ENCODE measurements around the gene RUNX3. TPM values are rescaled to one million over a fixed set of nuclear protein-coding genes. Genes with fewer than 3 reads are reported as not detected.

The RUNX3 gene
- polyA plus RNA-seq, 3 donors = 4.4 to 27.9 (median 6.7) TPM

DNA sequence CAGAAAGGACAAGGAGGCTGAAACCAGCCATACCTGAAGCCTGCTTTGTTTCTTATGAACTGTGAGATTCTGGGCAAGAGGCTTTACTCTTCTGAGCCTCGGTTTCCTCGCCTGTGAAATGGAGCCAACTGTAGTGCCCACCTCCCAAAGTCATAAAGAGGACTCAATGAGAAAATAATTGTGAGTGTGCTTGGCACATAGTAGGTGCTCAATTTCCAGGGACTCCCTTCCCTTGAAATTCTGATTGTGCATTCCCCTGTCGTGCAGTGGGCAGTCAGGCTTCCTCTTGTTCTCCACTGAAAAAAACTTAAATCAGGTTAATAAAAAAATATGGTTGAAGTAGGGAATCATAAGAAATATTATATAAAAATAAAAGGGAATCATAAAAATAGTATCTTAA lies 37.5 kb upstream of the RUNX3 start:
- Mint-ChIP-seq H3K9me3 (peaks cover 0 to 2% (median 0%) of the 10 kb centered on the region in 7 donors), H3K4me1 (peaks cover 41% of the 10 kb centered on the region), H3K27ac (peak overlapping the region in 1 of 7 donors; percentile 81), H3K4me3 (no peak overlapping the region), H3K36me3 (peaks cover 2% of the 10 kb centered on the region in 2 donors), H3K27me3 (ENCODE audit: low read depth in 3 of 3) (peaks cover 14 to 18% (median 16%) of the 10 kb centered on the region in 3 donors)
- Histone ChIP-seq H3K9ac (ENCODE audit: insufficient read depth, low read length, poor library complexity, severe bottlenecking) (no peak overlapping the region), H4K20me1 (ENCODE audit: insufficient read depth, low read length) (no peaks in the 10 kb centered on the region), H3K27me3 (ENCODE audit: control insufficient read depth in 2 of 2, insufficient read depth in 2 of 2, low read length in 2 of 2) (no peaks in the 10 kb centered on the region), H3K79me2 (ENCODE audit: insufficient read depth, low read length) (no peaks in the 10 kb centered on the region), H3K27ac (ENCODE audit: low read depth in 1 of 2, low read length in 2 of 2) (no peak overlapping the region), H3K4me3 (replicated peaks in 1 of 3; ENCODE audit: low read depth in 2 of 3, low read length in 3 of 3) (no peak overlapping the region), H3K36me3 (replicated peaks in 1 of 2; ENCODE audit: control insufficient read depth in 1 of 2, insufficient read depth in 2 of 2, low read length in 2 of 2) (no peaks in the 10 kb centered on the region), H2AFZ (ENCODE audit: insufficient read depth, low read depth, low read length, poor library complexity, severe bottlenecking) (no peak overlapping the region), H3K4me1 (ENCODE audit: control insufficient read depth in 1 of 2, insufficient read depth in 2 of 2, low read length in 2 of 2) (peaks cover 43 to 47% of the 10 kb centered on the region in 2 donors), H3K9me3 (replicated peaks in 1 of 2; ENCODE audit: control insufficient read depth in 1 of 2, insufficient read depth in 1 of 2, low read length in 2 of 2) (no peaks in the 10 kb centered on the region), H3K4me2 (replicated peaks; ENCODE audit: extremely low read depth, low read length, poor library complexity, severe bottlenecking) (no peak overlapping the region)
- no peak for DNase-seq
- TF ChIP-seq, protein P1, sequence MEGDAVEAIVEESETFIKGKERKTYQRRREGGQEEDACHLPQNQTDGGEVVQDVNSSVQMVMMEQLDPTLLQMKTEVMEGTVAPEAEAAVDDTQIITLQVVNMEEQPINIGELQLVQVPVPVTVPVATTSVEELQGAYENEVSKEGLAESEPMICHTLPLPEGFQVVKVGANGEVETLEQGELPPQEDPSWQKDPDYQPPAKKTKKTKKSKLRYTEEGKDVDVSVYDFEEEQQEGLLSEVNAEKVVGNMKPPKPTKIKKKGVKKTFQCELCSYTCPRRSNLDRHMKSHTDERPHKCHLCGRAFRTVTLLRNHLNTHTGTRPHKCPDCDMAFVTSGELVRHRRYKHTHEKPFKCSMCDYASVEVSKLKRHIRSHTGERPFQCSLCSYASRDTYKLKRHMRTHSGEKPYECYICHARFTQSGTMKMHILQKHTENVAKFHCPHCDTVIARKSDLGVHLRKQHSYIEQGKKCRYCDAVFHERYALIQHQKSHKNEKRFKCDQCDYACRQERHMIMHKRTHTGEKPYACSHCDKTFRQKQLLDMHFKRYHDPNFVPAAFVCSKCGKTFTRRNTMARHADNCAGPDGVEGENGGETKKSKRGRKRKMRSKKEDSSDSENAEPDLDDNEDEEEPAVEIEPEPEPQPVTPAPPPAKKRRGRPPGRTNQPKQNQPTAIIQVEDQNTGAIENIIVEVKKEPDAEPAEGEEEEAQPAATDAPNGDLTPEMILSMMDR (IDR thresholded peaks at IDR 0.05) = no peak
- intact Hi-C loops (cut with micrococcal nuclease) = loop anchor here (2.0 to 5.0 kb wide), 4 partner anchors 35 to 69 kb away; partner anchors contain the start of gene RUNX3 (in 1 of the 2)
- no CpG with 5 or more reads among the region's 3 CpGs for WGBS (ENCODE audit: insufficient coverage)

DNA sequence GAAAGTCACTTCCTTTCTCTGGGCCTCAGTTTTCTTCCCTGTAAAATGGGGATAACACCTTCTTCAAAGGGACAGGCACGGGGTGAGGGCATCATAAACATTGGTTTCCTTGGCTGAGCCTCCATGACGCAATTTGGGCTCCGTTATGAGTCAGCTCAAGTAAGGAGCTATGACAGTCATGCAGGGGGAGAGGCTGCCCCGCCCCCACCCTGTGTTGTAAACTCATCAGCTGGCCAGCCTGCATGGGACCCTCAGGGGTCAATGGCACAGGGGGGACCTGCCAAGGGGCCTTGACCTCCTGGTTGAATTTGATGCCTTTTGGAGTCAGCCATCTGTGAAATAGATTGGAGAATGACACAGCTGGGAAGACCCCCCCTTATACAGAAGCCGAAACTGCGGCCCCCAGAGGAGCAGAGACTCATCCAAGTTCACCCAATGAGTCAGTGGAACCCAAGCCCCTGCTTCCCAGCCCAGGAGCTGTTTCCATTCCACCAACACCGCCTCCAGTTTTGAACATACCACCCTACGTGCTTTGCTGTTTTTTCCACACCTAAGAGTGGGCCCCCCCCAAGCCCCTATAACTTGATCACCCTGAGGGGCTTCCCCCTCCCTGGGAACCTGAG lies 36.8 kb upstream of the RUNX3 start:
- H3K27me3 ChIP-seq (ENCODE audit: control insufficient read depth in 2 of 2, insufficient read depth in 2 of 2, low read length in 2 of 2) = no peaks in the 10 kb centered on the region
- no peak overlapping the region for H3K4me2 ChIP-seq (replicated peaks; ENCODE audit: extremely low read depth, low read length, poor library complexity, severe bottlenecking)
- 0% methylated on average over 3 of the region's 8 CpGs for WGBS (ENCODE audit: insufficient coverage)
- H3K9me3 ChIP-seq (replicated peaks in 1 of 2; ENCODE audit: control insufficient read depth in 1 of 2, insufficient read depth in 1 of 2, low read length in 2 of 2) = no peaks in the 10 kb centered on the region
- peaks cover 37 to 39% of the 10 kb centered on the region in 2 donors for H3K4me1 ChIP-seq (ENCODE audit: control insufficient read depth in 1 of 2, insufficient read depth in 2 of 2, low read length in 2 of 2)
- Mint-ChIP-seq H3K36me3 (peaks cover 2% of the 10 kb centered on the region in 2 donors), H3K27ac (peak overlapping the region; percentile 33 to 94 (median 82)), H3K27me3 (ENCODE audit: low read depth in 3 of 3) (peaks cover 15 to 19% (median 16%) of the 10 kb centered on the region in 3 donors), H3K4me3 (no peak overlapping the region), H3K4me1 (peaks cover 35% of the 10 kb centered on the region), H3K9me3 (peaks cover 0 to 2% (median 0%) of the 10 kb centered on the region in 7 donors)
- intact Hi-C loops (cut with micrococcal nuclease) = loop anchor here (2.0 to 5.0 kb wide), 4 partner anchors 35 to 70 kb away; partner anchors contain the start of gene RUNX3 (in 1 of the 2)
- TF ChIP-seq, protein P1 (IDR thresholded peaks at IDR 0.05) = no peak
- no peak overlapping the region for H2AFZ ChIP-seq (ENCODE audit: insufficient read depth, low read depth, low read length, poor library complexity, severe bottlenecking)
- no peak overlapping the region for H3K9ac ChIP-seq (ENCODE audit: insufficient read depth, low read length, poor library complexity, severe bottlenecking)
- no peaks in the 10 kb centered on the region for H3K79me2 ChIP-seq (ENCODE audit: insufficient read depth, low read length)
- no peaks in the 10 kb centered on the region for H3K36me3 ChIP-seq (replicated peaks in 1 of 2; ENCODE audit: control insufficient read depth in 1 of 2, insufficient read depth in 2 of 2, low read length in 2 of 2)
- H3K27ac ChIP-seq (ENCODE audit: low read depth in 1 of 2, low read length in 2 of 2) = peak overlapping the region; percentile 13 to 67
- no peaks in the 10 kb centered on the region for H4K20me1 ChIP-seq (ENCODE audit: insufficient read depth, low read length)
- DNase-seq = peak; percentile 93 to 98 (median 94)
- H3K4me3 ChIP-seq (replicated peaks in 1 of 3; ENCODE audit: low read depth in 2 of 3, low read length in 3 of 3) = no peak overlapping the region
